ENCODE results near the gene METTL14. TPM values are rescaled to one million over a fixed set of nuclear protein-coding genes. Genes with fewer than 3 reads are reported as not detected.
"Not testable (repeated sequence)": the region's sequence is repeated elsewhere in the genome, so short reads cannot be mapped to it uniquely, and the experiment has no call there.

Gene METTL14
- 25.3 and 28.0 TPM in 2 replicates for total RNA-seq

DNA sequence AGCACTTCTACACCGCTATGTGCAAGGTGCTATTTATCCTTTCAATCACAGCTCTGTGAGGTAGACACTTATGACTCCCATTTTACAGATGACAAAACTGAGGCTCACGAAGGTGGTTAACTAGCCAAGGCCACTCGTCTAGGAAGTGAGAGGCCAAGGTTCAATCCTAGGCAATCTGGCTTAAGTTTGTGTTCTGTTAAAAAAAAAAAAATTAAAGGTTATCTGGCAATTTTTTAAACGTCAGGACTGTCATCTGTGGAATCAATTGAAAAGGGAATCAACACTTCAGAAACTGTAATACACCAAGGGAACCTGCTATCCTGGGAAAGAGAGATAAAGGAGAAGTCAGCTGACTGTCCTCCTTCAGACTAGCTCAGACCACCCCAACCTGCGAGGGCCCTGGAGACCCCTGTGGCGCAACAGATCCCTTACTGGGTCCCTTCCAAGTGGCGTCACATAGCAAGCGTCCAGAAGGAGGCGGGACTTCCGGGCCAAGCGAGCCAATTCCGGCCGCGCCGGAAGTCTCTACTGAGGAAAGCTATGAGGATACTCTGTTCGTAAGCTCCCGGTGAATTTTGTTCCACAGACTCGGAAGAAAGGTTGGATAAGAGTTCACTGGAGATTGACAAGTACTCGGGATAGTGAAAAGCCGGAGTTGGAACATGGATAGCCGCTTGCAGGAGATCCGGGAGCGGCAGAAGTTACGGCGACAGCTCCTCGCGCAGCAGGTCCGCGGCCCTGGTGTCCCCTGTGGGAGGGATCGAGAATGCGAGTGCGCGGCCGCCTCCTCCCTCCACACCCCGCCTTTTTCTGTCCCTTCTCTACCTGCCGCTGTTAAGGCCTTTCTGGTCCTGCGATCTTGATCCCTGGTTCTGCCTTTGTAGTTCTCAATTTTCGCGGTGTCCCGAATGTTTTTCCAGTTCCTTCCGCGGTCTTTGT lies at the start of gene METTL14:
TSS of gene METTL14 (plus strand) at position 520 of the 939 bp plus-strand sequence. CDS start at position 663, 143 bp downstream.
- peaks cover 12% of the 10 kb centered on the region for H3K4me1 ChIP-seq (ENCODE audit: insufficient read depth, low read length)
- peaks cover 28% of the 10 kb centered on the region for H3K79me2 ChIP-seq (ENCODE audit: insufficient read depth, low read length)
- H3K36me3 ChIP-seq (ENCODE audit: insufficient read depth, low read length), result peaks cover 20% of the 10 kb centered on the region
- H3K4me3 ChIP-seq (ENCODE audit: insufficient read depth, low read length), result peak within 1 kb of the TSS; percentile 94
- H3K9me3 ChIP-seq (ENCODE audit: low read depth, low read length), result no peaks in the 10 kb centered on the region
- peaks cover 5% of the 10 kb centered on the region for H4K20me1 ChIP-seq (ENCODE audit: insufficient read depth, low read length)
- peak within 1 kb of the TSS; percentile 99 for H2AFZ ChIP-seq (ENCODE audit: low read length)
- no peaks in the 10 kb centered on the region for H3K27me3 ChIP-seq (ENCODE audit: insufficient read depth, low read length)
- peak within 1 kb of the TSS; percentile 85 for H3K27ac ChIP-seq (ENCODE audit: low read depth, low read length)
- no peak for TF ChIP-seq CTCF (IDR thresholded peaks at IDR 0.05; ENCODE audit: extremely low read depth, low read depth, low read length)
- peak within 1 kb of the TSS; percentile 82 for H3K4me2 ChIP-seq (ENCODE audit: insufficient read depth, low read length)
- DNase-seq (ENCODE audit: insufficient read length, low spot score, missing footprints), result peak; percentile 68

DNA sequence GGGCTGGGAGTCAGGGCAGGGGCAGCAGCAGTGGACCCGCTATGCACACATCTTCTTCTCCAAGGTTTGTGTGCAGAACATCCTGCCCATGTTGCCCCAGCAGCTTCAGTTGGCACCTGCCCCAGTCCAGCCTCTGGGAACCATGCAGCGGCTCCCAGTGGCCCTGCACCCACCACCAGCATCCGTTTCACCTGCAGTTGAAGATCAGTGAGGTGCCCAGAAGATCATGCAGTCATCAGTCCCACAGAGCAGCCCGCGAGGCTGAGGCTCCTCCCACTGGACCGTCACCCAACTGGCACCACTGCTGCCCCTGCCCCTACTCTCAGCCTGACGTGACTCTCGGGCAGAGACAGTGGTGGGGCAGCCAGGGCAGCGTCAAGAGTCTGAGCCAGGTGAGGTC lies 49.1 kb upstream of the METTL14 start:
- H3K27me3 ChIP-seq (ENCODE audit: insufficient read depth, low read length); H2AFZ ChIP-seq (ENCODE audit: low read length); H4K20me1 ChIP-seq (ENCODE audit: insufficient read depth, low read length); H3K36me3 ChIP-seq (ENCODE audit: insufficient read depth, low read length); DNase-seq (ENCODE audit: insufficient read length, low spot score, missing footprints); H3K9me3 ChIP-seq (ENCODE audit: low read depth, low read length); H3K4me1 ChIP-seq (ENCODE audit: insufficient read depth, low read length); H3K4me3 ChIP-seq (ENCODE audit: insufficient read depth, low read length); H3K27ac ChIP-seq (ENCODE audit: low read depth, low read length); H3K79me2 ChIP-seq (ENCODE audit: insufficient read depth, low read length); H3K4me2 ChIP-seq (ENCODE audit: insufficient read depth, low read length): not testable (repeated sequence)

DNA sequence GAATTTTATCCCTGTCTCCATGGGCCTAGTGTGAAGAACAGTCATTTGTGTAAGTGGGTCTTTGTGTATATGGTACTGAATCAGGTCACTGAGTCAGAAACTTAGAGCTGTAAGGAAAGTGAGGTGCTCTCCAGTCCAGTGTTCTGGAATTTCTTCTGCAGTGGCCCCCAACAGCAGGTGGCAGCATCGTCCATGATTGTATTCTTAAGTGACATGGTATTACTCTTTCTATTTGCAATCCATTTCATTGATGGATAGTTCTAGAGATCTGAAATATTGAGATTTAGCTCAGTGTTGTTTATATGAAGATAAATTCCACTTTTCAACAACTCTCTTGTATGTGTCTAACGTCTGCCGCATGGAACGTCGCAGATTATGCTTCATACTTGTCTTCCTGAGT lies 20.5 kb upstream of the METTL14 start:
- TF ChIP-seq CTCF (IDR thresholded peaks at IDR 0.05; ENCODE audit: extremely low read depth, low read depth, low read length), result peak; percentile 34
- H3K9me3 ChIP-seq (ENCODE audit: low read depth, low read length); H3K4me3 ChIP-seq (ENCODE audit: insufficient read depth, low read length); H3K4me1 ChIP-seq (ENCODE audit: insufficient read depth, low read length); H3K36me3 ChIP-seq (ENCODE audit: insufficient read depth, low read length); H3K4me2 ChIP-seq (ENCODE audit: insufficient read depth, low read length); H3K79me2 ChIP-seq (ENCODE audit: insufficient read depth, low read length); H4K20me1 ChIP-seq (ENCODE audit: insufficient read depth, low read length); H3K27me3 ChIP-seq (ENCODE audit: insufficient read depth, low read length); H2AFZ ChIP-seq (ENCODE audit: low read length); DNase-seq (ENCODE audit: insufficient read length, low spot score, missing footprints); H3K27ac ChIP-seq (ENCODE audit: low read depth, low read length): not testable (repeated sequence)

- peak; percentile 36 for DNase-seq (ENCODE audit: insufficient read length, low spot score, missing footprints)
- not testable (repeated sequence) for H3K4me2 ChIP-seq (ENCODE audit: insufficient read depth, low read length)
Measured at GRCh38 chr4:118669220-118669619, 16.0 kb upstream of the METTL14 start.

DNA sequence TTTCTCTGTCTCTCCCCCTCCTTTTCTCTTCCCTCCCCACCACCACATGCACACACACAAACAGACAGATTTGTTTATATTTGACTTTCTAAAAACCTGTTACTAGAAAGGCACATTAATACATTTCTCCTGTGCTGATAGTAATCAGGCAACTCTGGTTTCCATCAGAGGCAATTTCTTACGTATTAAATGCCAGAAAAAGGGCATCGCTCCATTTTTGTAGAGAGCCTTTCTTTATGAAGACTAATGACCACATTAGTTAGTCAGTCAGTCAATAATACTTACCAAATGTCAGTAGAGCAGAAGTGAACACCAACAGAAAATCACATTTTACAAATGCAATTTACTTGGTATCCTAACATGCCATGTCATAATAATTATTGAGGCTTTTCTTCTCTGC lies 14.2 kb upstream of the METTL14 start:
- H3K36me3 ChIP-seq (ENCODE audit: insufficient read depth, low read length); H3K27me3 ChIP-seq (ENCODE audit: insufficient read depth, low read length); H3K79me2 ChIP-seq (ENCODE audit: insufficient read depth, low read length); H3K9me3 ChIP-seq (ENCODE audit: low read depth, low read length); DNase-seq (ENCODE audit: insufficient read length, low spot score, missing footprints); H2AFZ ChIP-seq (ENCODE audit: low read length); H3K4me1 ChIP-seq (ENCODE audit: insufficient read depth, low read length); H3K4me3 ChIP-seq (ENCODE audit: insufficient read depth, low read length); H3K27ac ChIP-seq (ENCODE audit: low read depth, low read length); H3K4me2 ChIP-seq (ENCODE audit: insufficient read depth, low read length); H4K20me1 ChIP-seq (ENCODE audit: insufficient read depth, low read length): not testable (repeated sequence)

More at GRCh38 chr4:118669220-118669619, 16.0 kb upstream of the METTL14 start:
- H3K9me3 ChIP-seq (ENCODE audit: low read depth, low read length); H3K4me1 ChIP-seq (ENCODE audit: insufficient read depth, low read length); H3K4me3 ChIP-seq (ENCODE audit: insufficient read depth, low read length); H4K20me1 ChIP-seq (ENCODE audit: insufficient read depth, low read length); H3K27me3 ChIP-seq (ENCODE audit: insufficient read depth, low read length); H3K79me2 ChIP-seq (ENCODE audit: insufficient read depth, low read length); H2AFZ ChIP-seq (ENCODE audit: low read length); H3K36me3 ChIP-seq (ENCODE audit: insufficient read depth, low read length); H3K27ac ChIP-seq (ENCODE audit: low read depth, low read length): not testable (repeated sequence)
